Pancreas (tissue), 10 donors: ENCODE measurements around the gene TPRA1. TPM values are rescaled to one million over a fixed set of nuclear protein-coding genes. Genes with fewer than 3 reads are reported as not detected.
A peak's percentile ranks its signal among the peaks of the same experiment; 100 is the strongest.

Experiments
- ATAC-seq, 4 donors: fragments of 200-7000 bp; cut with Tn5 transposase; one replicate each; pipeline versions ENCODE4 v1.8.0 to v1.9.1; 2020; ENCODE audit warnings: mild to moderate bottlenecking in 4 of 4, moderate library complexity in 4 of 4
- DNase-seq, 6 donors: peaks; one replicate each; pipeline ENCODE4 v3.0.0-alpha.2; 2020
- FAIRE-seq: peaks from 2 replicates; lab custom pipeline; 2012; peaks lifted over from hg19 to GRCh38; lab: Jason Lieb, UNC
- H3K27ac ChIP-seq, 4 donors: fragments of 200-600 bp; sonication (generic); 1 replicate in 3 of 4; 2 replicates in 1 of 4; pipeline versions ENCODE4 v1.5.0 to v1.8.0; 2020
- H3K27me3 ChIP-seq, 4 donors: fragments of 200-600 bp; one replicate each; pipeline ENCODE4 v1.8.0; 2021
- H3K36me3 ChIP-seq, 3 donors: fragments of 200-600 bp; sonication (generic) in 1 of 3; one replicate each; pipeline versions ENCODE4 v1.5.0 to v1.8.0; 2020 to 2021
- H3K4me1 ChIP-seq, 3 donors: fragments of 200-600 bp; one replicate each; pipeline ENCODE4 v1.8.0; 2021
- H3K4me3 ChIP-seq, 4 donors: fragments of 200-600 bp; sonication (generic) in 2 of 4; one replicate each; pipeline versions ENCODE4 v1.5.0 to v1.8.0; 2020 to 2021
- H3K9me3 ChIP-seq, 4 donors: fragments of 200-600 bp; one replicate each; pipeline ENCODE4 v1.8.0; 2021
- CTCF ChIP-seq, 4 donors: fragments of 200-600 bp; sonication (generic) in 3 of 4; IDR thresholded peaks; one replicate each; pipeline versions ENCODE4 v1.5.0 to v1.8.0; 2021; ENCODE audit warnings: antibody characterized with exemption in 4 of 4
- WGBS, 2 donors: extraction: QIAGEN DNeasy Blood & Tissue Kit; methylation state at CpG; one replicate each; pipeline ENCODE4 v1.1.7; 2013; 5-methylcytosine and 5-hydroxymethylcytosine counted together
- intact Hi-C, 3 donors: fragments of 100-400 bp; cut with DNase I; formaldehyde crosslinking; loops; one replicate each; pipeline versions ENCODE4 v1.11.1 to v1.14.2; 2022
- polyA plus RNA-seq, 2 donors: library from polyadenylated mRNA; stranded (reverse); fragments of 200-250 nt; gene quantifications; one replicate each; pipeline ENCODE4 v1.2.3, GENCODE V29; 2013
- total RNA-seq, 6 donors: library from RNA; stranded (reverse); fragmentation: NEBNext Ultra II Directional in 4 of 6; extraction: Animal tissue kit (Norgen Biotek cat#: 25700) in 4 of 6; gene quantifications; one replicate each; pipeline versions ENCODE4 v1.2.1 to v1.2.4, GENCODE V29; 2021 to 2023
- donor health status: healthy with polysubstance abuse.
- donor health status: DM: no; HTN: no; CAD: no; lungs with moderate emphysema.
- donor health status: DM: no; HTN: no; CAD: no.
- donor health status: control.
- donor health status: control.
- donor health status: Bipolar disorder and iron deficiency.
- donor health status: DM: yes; HTN: yes; CAD: no.
- donor health status: DM: no; HTN: no; CAD: no.
- donor health status: DM: no; HTN: no; CAD: no.
- donor health status: DM: yes; HTN: yes; CAD: no.

TPRA1 gene
- total and polyA plus RNA-seq, 8 donors = 12.1 to 25.9 (median 16.1) TPM

GRCh38 chr3:127624063-127624462 is 33.5 kb upstream of the TPRA1 start:
- intact Hi-C loops = no loop called here
- DNase-seq = peak in 1 of 6 donors; percentile 7
- ATAC-seq = no peak
- no peaks in the 10 kb centered on the region for H3K27me3 ChIP-seq
- TF ChIP-seq CTCF (IDR thresholded peaks at IDR 0.05) = no peak
- no peak overlapping the region for H3K4me3 ChIP-seq
- H3K4me1 ChIP-seq = no peaks in the 10 kb centered on the region
- FAIRE-seq = no peak
- no peak overlapping the region for H3K27ac ChIP-seq
- H3K9me3 ChIP-seq = no peaks in the 10 kb centered on the region
- 85 to 91% methylated on average over 5 of the region's 5 CpGs for WGBS, 2 donors
- H3K36me3 ChIP-seq = no peaks in the 10 kb centered on the region

GRCh38 chr3:127622772-127623576 is 32.4 kb upstream of the TPRA1 start:
- TF ChIP-seq CTCF (IDR thresholded peaks at IDR 0.05) = no peak
- ATAC-seq (no peak), FAIRE-seq (no peak), DNase-seq (peak in 1 of 6 donors; percentile 21)
- Histone ChIP-seq H3K27ac (no peak overlapping the region), H3K4me1 (no peaks in the 10 kb centered on the region), H3K9me3 (no peaks in the 10 kb centered on the region), H3K36me3 (no peaks in the 10 kb centered on the region), H3K4me3 (no peak overlapping the region), H3K27me3 (no peaks in the 10 kb centered on the region)
- 86 to 92% methylated on average over 8 of the region's 8 CpGs for WGBS, 2 donors
- intact Hi-C loops = no loop called here

- Histone ChIP-seq H3K9me3 (no peaks in the 10 kb centered on the region), H3K4me1 (no peaks in the 10 kb centered on the region), H3K4me3 (no peak overlapping the region), H3K27ac (no peak overlapping the region), H3K27me3 (no peaks in the 10 kb centered on the region), H3K36me3 (no peaks in the 10 kb centered on the region)
- 89 to 94% methylated on average over 11 of the region's 11 CpGs for WGBS, 2 donors
- no peak for FAIRE-seq
- peak in 1 of 6 donors; percentile 22 for DNase-seq
- no peak for TF ChIP-seq CTCF (IDR thresholded peaks at IDR 0.05)
- no peak for ATAC-seq
- intact Hi-C loops = no loop called here
Measured at GRCh38 chr3:127622031-127622430, 31.5 kb upstream of the TPRA1 start.

- 94 to 96% methylated on average over 32 of the region's 32 CpGs for WGBS, 2 donors
- DNase-seq = peak in 1 of 6 donors; percentile 25
- FAIRE-seq = no peak
Measured at GRCh38 chr3:127620637-127621375, 30.3 kb upstream of the TPRA1 start.

More at GRCh38 chr3:127620637-127621375, 30.3 kb upstream of the TPRA1 start:
- intact Hi-C loops = no loop called here
- no peaks in the 10 kb centered on the region for H3K9me3 ChIP-seq
- no peak for TF ChIP-seq CTCF (IDR thresholded peaks at IDR 0.05)
- H3K27me3 ChIP-seq = no peaks in the 10 kb centered on the region
- ATAC-seq = no peak
- H3K27ac ChIP-seq = no peak overlapping the region
- H3K4me1 ChIP-seq = no peaks in the 10 kb centered on the region
- H3K36me3 ChIP-seq = no peaks in the 10 kb centered on the region
- H3K4me3 ChIP-seq = no peak overlapping the region
